HepG2 (cell line): Measurements from ENCODE around the gene STUB1. TPM values are rescaled to one million over a fixed set of nuclear protein-coding genes. Genes with fewer than 3 reads are reported as not detected.
"Not testable (repeated sequence)": the region's sequence is repeated elsewhere in the genome, so short reads cannot be mapped to it uniquely, and the experiment has no call there.

Experiments used
- ATAC-seq: fragments of 200-7000 bp; cut with Tn5 transposase; 3 replicates; pipeline ENCODE4 v1.9.1; 2020; ENCODE audit warnings: mild to moderate bottlenecking, moderate library complexity
- BruUV-seq: library from RNA; stranded (reverse); fragments of 400-500 nt; replicated peaks from 2 replicates; lab custom pipeline; 2021; lab: Mats Ljungman, UMichigan
- CTCF ChIA-PET: fragments of 300-600 bp; formaldehyde crosslinking; extraction: SDS; loops from one replicate; lab custom pipeline; 2021; ENCODE audit warnings: low total read pairs, inconsistent platforms, low intra/inter-chr PET ratio; lab: Yijun Ruan, JAX
- POLR2A ChIA-PET: fragments of 350-600 bp; sonication (Branson Sonifier 250); formaldehyde crosslinking; loops from one replicate; lab custom pipeline; 2020; ENCODE audit warnings: antibody characterized with exemption, inconsistent platforms; lab: Yijun Ruan, JAX
- DNase-seq: peaks from one replicate; pipeline ENCODE4 v3.0.0-alpha.2; 2015; ENCODE audit warnings: low spot score
- FAIRE-seq: peaks from 3 replicates; lab custom pipeline; 2011; peaks lifted over from hg19 to GRCh38; lab: Jason Lieb, UNC
- H2AFZ ChIP-seq: one replicate; pipeline ENCODE4 v1.6.1; 2011; ENCODE audit warnings: low read length, inconsistent platforms
- H3K27ac ChIP-seq: fragments of 300-600 bp; 3 replicates; pipeline ENCODE4 v1.8.0; 2011; ENCODE audit warnings: mixed run types, mild to moderate bottlenecking, mixed read lengths, low read length, inconsistent platforms; ENCODE audit not compliant: insufficient read depth; ENCODE audit errors: extremely low read length
- H3K27me3 ChIP-seq, 2 experiments: fragments of 200-600 bp in 1 of 2; 2 replicates in 1 of 2; 3 replicates in 1 of 2; pipeline versions ENCODE4 v1.6.0 to v1.8.0; 2011; ENCODE audit warnings: low read length in 2 of 2, mild to moderate bottlenecking in 2 of 2, moderate library complexity in 2 of 2, inconsistent platforms in 1 of 2; ENCODE audit not compliant: insufficient read depth in 2 of 2, control insufficient read depth in 1 of 2
- H3K36me3 ChIP-seq, 2 experiments: fragments of 200-600 bp in 1 of 2; replicated peaks in 1 of 2; 2 replicates in 1 of 2; 3 replicates in 1 of 2; pipeline versions ENCODE4 v1.5.1 to v1.8.0; 2011; ENCODE audit warnings: low read length in 2 of 2, inconsistent platforms in 1 of 2; ENCODE audit not compliant: insufficient read depth in 2 of 2, control insufficient read depth in 1 of 2
- H3K4me1 ChIP-seq: 2 replicates; pipeline ENCODE4 v1.5.1; 2012; ENCODE audit warnings: low read length, inconsistent platforms; ENCODE audit not compliant: insufficient read depth
- H3K4me2 ChIP-seq: 2 replicates; pipeline ENCODE4 v1.6.0; 2011; ENCODE audit warnings: low read depth, low read length, inconsistent platforms
- H3K4me3 ChIP-seq, 3 experiments: fragments of 200-600 bp in 1 of 3; sonication (generic), shearing (Covaris generic) in 1 of 3; replicated peaks in 1 of 3; 2 replicates each; pipeline ENCODE4 v1.5.1; 2011 to 2016; ENCODE audit warnings: low read length in 3 of 3, inconsistent platforms in 2 of 3, low read depth in 2 of 3, mild to moderate bottlenecking in 2 of 3, control low read depth in 1 of 3, mixed read lengths in 1 of 3; ENCODE audit not compliant: insufficient read depth in 1 of 3
- H3K79me2 ChIP-seq: one replicate; pipeline ENCODE4 v1.6.1; 2011; ENCODE audit warnings: low read length, inconsistent platforms; ENCODE audit not compliant: insufficient read depth
- H3K9ac ChIP-seq: 2 replicates; pipeline ENCODE4 v1.6.0; 2011; ENCODE audit warnings: mild to moderate bottlenecking, low read depth, low read length, inconsistent platforms; ENCODE audit not compliant: insufficient read depth
- H3K9me3 ChIP-seq: 2 replicates; pipeline ENCODE4 v1.5.1; 2012; ENCODE audit warnings: mild to moderate bottlenecking, low read length
- H4K20me1 ChIP-seq: 2 replicates; pipeline ENCODE4 v1.6.0; 2011; ENCODE audit warnings: inconsistent platforms, mild to moderate bottlenecking, low read length, moderate library complexity; ENCODE audit not compliant: insufficient read depth
- PCBP1 ChIP-seq: fragments of 200-400 bp; formaldehyde crosslinking; IDR thresholded peaks from 2 replicates; pipeline ENCODE4 v1.6.1; 2017; ENCODE audit warnings: mild to moderate bottlenecking, low read depth, low read length, borderline replicate concordance
- RAD51 ChIP-seq: fragments of 450-650 bp; IDR thresholded peaks from 2 replicates; pipeline ENCODE4 v1.6.1; 2016; ENCODE audit warnings: borderline replicate concordance
- WGBS: methylation state at CpG from one replicate; pipeline ENCODE4 v1.1.6; 2017; ENCODE audit warnings: low lambda C conversion rate; 5-methylcytosine and 5-hydroxymethylcytosine counted together
- in situ Hi-C: cut with HindIII; loops from 2 replicates; pipeline ENCODE4 v1.10.0; 2017; ENCODE audit warnings: low pct_unique_long_range_greater_than_20kb; ENCODE audit not compliant: extremely low pct_ligation_motif_present
- intact Hi-C: fragments of 100-400 bp; cut with micrococcal nuclease; formaldehyde crosslinking; loops from one replicate; pipeline ENCODE4 v1.10.0; 2022; ENCODE audit not compliant: unreplicated experiment
- polyA plus RNA-seq, 8 experiments: library from polyadenylated mRNA; depleted of rRNA in 3 of 8; stranded (reverse) in 7 of 8; unstranded in 1 of 8; fragments of >200 nt; fragmentation: Illumina TruSeq in 4 of 8; extraction: Trizol in 4 of 8; gene quantifications; 2 replicates each; pipeline versions ENCODE4 v1.2.1 to v1.2.3, GENCODE V29; 2011 to 2016; ENCODE audit warnings: low read depth in 4 of 8, missing spikeins in 1 of 8, mixed read lengths in 1 of 8; ENCODE audit not compliant: insufficient read depth in 1 of 8
- total RNA-seq, 5 experiments: library from RNA; depleted of rRNA; stranded (reverse); fragments of >200 nt; fragmentation: Illumina TruSeq; extraction: Trizol; gene quantifications; 2 replicates each; pipeline ENCODE4 v1.2.3, GENCODE V29; 2016; ENCODE audit warnings: low read depth in 1 of 5
- TF ChIP-seq, protein P1 (sequence below): sonication (generic); formaldehyde crosslinking; IDR thresholded peaks from 2 replicates; pipeline ENCODE4 v1.4.0; 2020; ENCODE audit warnings: mild to moderate bottlenecking, missing genetic modification reagents, borderline replicate concordance

Gene STUB1
- total and polyA plus RNA-seq, 2 of the 13 experiments (the other 11 are each of a cell fraction or from before 2014, with no cell fraction given): 52.9 to 78.2 TPM

DNA sequence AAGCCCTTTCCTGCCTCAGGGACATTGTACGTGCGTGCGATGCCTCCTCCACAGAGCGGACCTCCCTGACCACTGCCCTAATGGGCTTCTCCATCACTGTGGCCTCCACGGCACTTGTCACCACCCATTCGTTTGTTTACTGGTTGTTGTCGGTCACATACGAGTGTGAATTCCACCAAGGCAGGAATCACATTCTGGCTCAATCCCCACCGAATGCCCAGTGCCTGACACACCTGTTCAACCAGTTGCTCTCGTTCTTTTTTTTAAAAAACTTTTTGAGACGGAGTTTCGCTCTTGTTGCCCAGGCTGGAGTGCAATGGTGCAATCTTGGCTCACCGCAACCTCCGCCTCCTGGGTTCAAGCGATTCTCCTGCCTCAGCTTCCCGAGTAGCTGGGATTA, 11.0 kb downstream of the STUB1 start:
- H3K9me3 ChIP-seq, H3K4me2 ChIP-seq, ATAC-seq, H3K4me3 ChIP-seq, H3K79me2 ChIP-seq, H3K27ac ChIP-seq, POLR2A ChIA-PET, DNase-seq, H2AFZ ChIP-seq, intact Hi-C loops, CTCF ChIA-PET, H3K9ac ChIP-seq, in situ Hi-C loops, FAIRE-seq, BruUV-seq, H4K20me1 ChIP-seq, H3K36me3 ChIP-seq: not testable (repeated sequence)
- WGBS: 88% methylated on average over 16 of the region's 16 CpGs
- Histone ChIP-seq H3K4me1 (peaks cover 26% of the 10 kb centered on the region), H3K27me3 (peaks cover 7 to 29% of the 10 kb centered on the region in 2 experiments)
- 0 out of 2 replicates have a peak, but pooled peaks have one; percentile 46 for TF ChIP-seq PCBP1

DNA sequence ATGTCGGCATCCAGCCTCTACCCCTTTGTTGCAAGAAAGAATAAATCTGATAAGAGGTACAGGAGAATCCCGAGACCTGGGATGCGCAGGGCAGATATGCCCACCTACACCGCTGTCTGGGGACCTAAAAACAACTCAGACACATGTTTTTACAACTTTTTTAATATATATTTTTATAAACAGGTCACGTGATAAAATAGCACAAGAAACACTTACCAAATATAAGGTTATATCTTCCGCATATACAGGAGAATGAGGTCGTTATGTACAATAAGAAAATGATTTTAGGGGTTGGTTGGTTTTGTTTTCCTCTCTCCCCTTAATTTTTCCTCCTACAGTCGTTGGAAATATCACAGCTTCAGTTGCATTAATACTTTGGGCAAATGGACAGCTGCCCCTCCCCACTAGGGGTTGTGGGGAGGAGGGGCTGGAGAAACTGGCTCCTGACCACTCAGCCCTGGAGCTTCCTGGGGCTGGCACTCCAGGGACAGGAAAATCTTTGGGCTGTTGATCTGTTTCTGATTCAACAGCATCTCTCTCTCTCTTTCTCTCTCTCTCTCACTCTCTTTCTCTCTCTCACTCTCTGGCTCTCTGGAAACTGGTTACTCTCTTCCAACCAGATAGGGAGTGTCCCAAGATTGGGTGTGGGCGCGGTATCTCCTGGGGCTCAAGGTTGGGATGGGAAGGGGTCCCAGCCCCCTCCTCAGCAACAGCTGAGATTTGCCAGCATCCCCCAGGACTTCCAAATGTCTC, 12.3 kb downstream of the STUB1 start:
- H3K36me3 ChIP-seq: 0 out of 5 replicates have a peak, but pooled peaks cover 0 to 1% of the 10 kb centered on the region in 2 experiments
- no peak overlapping the region for H3K4me2 ChIP-seq
- no peak overlapping the region for H3K4me3 ChIP-seq
- no peak overlapping the region for H3K9ac ChIP-seq
- BruUV-seq: no TSS peak
- intact Hi-C loops (no loop called here), in situ Hi-C loops (no loop called here)
- peaks cover 7 to 30% of the 10 kb centered on the region in 2 experiments for H3K27me3 ChIP-seq
- peak; percentile 68 for TF ChIP-seq RAD51
- TF ChIP-seq, protein P1, sequence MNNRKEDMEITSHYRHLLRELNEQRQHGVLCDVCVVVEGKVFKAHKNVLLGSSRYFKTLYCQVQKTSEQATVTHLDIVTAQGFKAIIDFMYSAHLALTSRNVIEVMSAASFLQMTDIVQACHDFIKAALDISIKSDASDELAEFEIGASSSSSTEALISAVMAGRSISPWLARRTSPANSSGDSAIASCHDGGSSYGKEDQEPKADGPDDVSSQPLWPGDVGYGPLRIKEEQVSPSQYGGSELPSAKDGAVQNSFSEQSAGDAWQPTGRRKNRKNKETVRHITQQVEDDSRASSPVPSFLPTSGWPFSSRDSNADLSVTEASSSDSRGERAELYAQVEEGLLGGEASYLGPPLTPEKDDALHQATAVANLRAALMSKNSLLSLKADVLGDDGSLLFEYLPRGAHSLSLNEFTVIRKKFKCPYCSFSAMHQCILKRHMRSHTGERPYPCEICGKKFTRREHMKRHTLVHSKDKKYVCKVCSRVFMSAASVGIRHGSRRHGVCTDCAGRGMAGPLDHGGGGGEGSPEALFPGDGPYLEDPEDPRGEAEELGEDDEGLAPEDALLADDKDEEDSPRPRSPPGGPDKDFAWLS (CRISPR knock-in tag): no peak
- no peak overlapping the region for H2AFZ ChIP-seq
- CTCF ChIA-PET: no interaction called here
- ATAC-seq: no peak
- H3K27ac ChIP-seq: no peak overlapping the region
- WGBS: 29% methylated on average over 10 of the region's 10 CpGs
- peaks cover 26% of the 10 kb centered on the region for H3K4me1 ChIP-seq
- H3K9me3 ChIP-seq: no peaks in the 10 kb centered on the region
- POLR2A ChIA-PET: no interaction called here
- FAIRE-seq: no peak
- no peak for DNase-seq
- peaks cover 2% of the 10 kb centered on the region for H3K79me2 ChIP-seq
- no peaks in the 10 kb centered on the region for H4K20me1 ChIP-seq
